HG03571 (cell line): Measurements from ENCODE around the gene MRTFB.
"Not testable (repeated sequence)": the region's sequence is repeated elsewhere in the genome, so short reads cannot be mapped to it uniquely, and the experiment has no call there.

ENCODE experiments used
- ATAC-seq: cut with Tn5 transposase; IDR thresholded peaks from one replicate; pipeline ENCODE4 v1.9.1; 2021; ENCODE audit not compliant: unreplicated experiment

Gene MRTFB

DNA sequence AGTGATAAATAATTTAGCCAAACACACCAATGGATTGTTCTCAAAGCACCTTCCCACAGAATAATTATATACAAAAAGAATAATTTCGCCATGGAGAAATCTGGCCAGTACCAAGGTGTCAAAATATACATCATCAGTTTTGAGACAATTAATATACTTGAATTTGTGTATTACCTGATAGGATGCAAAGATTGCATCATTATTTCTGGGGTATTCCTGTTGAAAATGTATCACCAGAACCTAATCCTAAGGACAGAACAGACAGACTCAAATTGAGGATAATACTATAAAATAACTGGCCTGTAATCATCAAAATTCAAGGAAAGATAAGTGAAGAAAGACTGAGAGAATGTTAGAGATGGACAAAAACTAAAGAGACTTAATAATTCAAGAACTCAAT, 111.9 kb downstream of the MRTFB start:
- ATAC-seq, result no peak

DNA sequence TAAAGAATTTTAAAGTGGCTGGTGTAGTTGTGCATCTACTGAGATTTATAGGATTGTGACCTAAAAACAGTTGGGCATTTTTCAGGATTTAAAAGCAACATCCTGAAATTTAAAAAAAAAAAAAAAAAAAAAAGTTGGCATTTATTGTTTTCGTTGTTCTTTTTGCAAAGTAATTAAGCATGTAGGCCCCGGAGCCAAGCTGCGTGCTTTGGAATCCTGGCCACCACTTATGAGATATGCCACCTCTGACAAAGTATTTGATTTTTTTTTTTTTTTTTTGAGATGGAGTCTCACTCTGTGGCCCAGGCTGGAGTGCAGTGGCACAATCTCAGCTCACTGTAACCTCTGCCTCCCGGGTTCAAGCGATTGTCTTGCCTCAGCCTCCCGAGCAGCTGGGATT, 112.8 kb downstream of the MRTFB start:
- not testable (repeated sequence) for ATAC-seq

DNA sequence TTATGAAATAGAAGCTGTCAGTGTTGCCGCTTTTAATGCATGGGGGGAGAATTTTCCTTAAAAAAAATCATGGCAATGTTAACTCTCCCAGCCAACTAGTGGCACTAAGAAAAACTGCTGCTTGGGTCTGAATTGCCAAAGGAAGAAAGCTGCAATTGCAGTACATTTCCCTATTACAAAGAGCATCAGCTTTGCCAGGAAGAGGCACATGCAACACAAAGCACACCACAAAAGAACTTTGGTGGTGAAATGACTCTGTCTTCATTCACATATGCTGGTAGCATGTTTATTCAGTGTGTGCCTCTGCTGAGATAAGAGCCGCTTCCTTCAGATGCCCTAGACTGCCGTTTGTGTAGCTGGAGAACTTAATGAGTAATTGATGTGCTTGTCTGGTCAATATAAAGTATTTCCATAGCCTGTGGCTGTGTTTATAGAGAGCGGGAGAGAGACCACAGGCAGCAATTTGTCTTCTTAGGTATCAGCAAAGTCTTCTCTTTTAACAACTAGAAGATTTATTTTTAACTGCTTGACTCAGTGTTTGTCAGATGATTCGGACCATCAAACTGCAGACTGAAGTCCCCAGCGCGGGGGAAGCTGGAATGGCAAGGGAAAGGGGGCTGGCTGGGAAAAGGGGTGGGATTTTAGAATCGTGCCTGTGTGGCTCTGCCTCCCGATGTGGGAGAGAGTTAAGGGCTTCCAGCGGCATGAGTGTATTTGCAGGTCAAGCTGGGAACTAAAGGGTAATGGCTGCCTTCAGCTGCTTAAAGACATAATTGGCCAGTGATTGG, 115.1 kb downstream of the MRTFB start:
- ATAC-seq, result no peak

DNA sequence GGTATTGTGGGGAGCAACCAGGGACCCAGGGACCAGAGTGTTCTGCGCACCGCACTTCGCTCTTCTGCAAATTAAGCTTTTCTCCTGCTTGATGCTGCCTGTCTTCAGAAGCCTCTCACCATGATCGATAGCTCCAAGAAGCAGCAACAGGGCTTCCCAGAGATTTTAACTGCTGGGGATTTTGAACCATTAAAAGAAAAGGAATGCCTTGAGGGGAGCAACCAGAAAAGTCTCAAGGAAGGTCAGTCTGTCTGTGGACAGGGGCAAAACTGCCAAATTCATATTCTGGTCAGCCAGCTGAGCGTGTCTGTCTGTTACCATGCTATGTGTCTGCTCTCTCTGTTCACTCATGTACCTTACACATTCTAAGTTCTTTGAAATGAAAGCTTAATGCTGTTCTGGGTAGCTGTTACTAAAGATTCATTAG, 115.7 kb downstream of the MRTFB start:
- ATAC-seq, result no peak

DNA sequence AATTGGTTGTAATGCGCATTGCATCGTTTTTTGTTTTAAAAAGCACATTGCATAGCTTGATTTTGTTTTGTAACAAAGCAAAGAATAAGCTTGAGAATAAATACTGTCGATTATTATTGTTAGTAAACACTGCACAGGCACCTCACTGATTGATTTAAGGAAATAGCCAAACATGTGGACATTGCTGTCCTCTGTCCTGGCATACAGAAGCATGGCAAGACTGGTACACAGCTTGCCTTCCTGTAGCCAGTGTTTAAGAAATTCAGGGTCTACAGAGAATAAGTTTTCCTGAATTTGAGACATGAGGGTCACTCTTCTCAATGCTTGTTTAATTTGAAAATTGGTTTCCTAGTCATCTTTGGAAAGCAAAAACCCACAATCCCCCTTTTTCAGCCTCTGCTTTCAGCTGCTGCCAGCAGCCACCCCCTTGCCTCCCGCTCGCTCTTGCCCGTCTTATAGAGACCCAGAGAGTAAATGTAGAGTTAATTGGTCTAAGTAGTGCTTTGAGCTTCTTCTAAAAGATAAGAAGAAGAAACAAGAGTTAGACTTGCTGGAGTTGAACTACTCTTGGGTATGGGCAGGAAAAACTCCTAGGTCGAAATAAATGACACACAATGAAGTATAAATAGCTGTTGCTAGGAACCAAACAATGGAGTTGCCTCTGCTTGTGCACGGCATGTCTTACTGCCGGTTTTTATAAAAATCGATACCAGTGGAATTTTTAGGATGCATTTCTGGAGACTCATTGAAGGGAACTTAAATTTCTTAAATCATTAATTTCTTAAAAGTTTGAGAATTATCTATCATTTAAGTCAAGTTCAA, 116.6 kb downstream of the MRTFB start:
- no peak for ATAC-seq

DNA sequence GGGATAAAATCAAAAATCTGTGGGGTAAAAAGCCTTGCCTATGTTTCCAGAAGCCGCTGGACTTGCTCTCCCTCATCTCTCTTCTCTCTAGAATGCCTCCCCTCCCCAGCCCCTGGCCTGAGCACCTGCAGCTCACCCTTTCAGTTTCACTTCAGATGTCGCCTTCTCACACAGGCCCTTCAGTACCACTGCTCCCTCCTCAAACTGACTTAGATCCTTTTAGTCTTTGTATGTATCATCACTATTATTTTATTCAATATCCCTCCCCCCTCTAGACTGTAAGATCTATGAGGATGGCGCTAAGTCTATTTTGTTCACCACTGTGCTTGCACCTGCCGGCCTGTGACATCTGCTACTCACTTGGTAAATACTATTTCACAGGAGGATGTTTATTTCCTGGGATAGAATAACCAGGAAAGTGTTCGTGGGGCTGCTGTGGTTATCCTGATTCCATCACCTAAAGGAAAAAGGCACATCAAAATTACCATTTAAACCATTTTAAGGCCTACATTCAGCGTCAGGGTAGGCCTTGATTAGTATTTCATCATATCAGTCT, 122.3 kb downstream of the MRTFB start:
- ATAC-seq, result peak; percentile 76

DNA sequence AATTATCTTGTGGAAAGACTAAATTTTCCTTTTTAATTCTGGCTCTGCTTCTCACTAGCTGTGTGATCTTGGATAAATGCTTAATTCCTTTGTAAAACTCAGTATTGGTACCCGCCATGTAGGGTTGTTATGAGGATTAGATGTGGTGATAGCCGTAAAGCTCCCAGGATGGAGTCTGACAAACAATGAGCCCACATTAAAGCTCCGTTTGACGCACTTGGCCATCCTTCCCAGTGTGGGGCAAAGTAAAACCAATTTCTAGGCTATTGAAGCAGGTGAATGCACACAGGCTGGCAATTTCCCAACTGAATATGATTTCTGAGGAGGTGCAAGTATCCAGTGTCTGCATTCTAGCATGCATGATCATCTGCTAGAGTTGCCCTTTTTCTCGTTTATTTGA, 123.6 kb downstream of the MRTFB start:
- ATAC-seq, result no peak

DNA sequence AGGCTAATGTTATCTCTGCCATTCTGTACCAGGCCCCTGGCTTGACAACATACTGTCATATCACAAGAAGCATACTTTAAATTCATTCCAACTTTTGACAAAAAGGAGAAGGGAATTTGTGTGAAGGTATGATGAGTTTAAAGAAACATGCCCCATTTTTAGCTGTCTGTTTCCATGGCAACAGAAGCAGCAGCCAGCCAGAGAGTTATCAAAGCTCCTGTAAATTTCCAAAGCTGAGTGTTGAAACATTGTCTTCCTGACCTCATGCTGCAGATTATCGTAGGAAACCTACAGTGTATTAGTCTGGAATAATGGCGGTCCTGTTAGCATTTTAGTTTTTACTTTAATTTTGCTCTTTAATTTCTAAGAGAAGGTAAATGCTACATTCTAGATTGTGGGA, 124.9 kb downstream of the MRTFB start:
- no peak for ATAC-seq

DNA sequence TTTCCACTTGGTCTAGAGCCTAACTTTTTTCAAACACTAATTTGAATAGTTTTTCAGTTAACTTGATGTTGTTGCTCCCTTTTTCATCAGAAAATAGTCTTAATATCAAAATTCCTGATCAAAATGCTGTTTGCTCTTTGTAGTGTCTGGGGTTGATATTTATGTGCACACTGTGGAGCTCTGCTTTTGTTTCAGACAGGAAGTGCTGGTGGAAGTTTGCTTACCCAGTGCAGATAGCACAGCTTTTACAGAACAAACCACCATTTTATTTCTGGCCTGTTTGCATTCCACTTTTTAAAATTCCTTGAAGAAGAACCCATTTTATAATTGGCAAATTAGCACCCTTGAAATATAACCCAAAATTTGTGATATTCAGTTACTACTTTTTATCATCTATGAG, 125.4 kb downstream of the MRTFB start:
- no peak for ATAC-seq

DNA sequence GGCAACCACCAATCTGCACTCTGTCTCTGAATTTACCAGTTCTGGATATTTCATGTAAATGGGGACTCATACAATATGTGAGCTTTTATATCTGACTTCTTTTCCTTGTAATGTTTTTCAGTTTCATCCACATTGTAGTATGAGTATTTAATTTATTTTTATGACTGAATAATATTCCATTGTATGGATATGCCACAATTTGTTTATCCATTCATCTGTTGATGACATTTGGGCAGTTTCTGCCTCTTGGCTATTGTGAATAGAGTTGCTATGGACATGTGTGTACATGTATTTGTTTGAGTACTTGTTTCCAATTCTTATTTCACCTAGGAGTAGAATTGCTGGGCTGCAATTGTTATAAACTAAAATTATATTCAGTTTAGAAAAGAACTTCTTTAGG, 126.9 kb downstream of the MRTFB start:
- no peak for ATAC-seq

DNA sequence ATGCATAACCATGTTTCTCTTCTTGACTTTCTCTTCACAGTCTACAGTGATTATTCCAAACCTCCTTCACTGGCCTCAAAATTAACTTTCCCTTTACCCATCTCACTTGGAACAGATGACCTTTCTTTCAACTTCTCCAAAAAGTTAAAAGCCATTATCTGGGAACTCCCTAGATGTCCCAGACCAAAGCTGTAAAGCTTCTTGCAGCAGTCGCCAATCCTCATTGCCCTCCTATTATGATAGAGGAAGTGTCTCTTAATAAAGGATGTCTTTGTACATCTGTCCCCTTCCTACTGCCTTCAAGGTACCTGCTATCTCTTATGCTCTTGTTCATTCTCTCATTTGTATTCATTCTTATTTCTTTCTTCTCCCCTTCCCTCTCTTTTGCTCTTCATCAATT, 127.5 kb downstream of the MRTFB start:
- no peak for ATAC-seq

DNA sequence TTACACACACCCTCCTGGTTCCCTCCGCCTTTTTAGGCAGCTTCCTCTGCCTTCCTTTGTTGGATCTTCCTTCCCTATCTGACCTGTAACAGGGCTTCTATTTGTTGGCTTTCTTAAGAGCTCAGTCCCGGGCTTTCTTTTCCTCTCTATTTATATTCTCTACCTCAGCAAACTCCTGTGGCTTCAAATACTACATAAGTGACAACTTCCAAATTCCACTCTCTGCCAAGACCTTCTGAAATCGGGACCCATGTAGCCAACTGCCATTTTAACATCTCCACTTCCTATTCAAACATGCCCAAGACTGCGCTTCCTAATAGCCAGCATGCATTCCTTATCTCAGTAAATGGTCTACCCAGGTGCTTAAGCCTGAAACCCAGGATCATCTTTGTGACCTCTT, 128.1 kb downstream of the MRTFB start:
- ATAC-seq, result no peak

DNA sequence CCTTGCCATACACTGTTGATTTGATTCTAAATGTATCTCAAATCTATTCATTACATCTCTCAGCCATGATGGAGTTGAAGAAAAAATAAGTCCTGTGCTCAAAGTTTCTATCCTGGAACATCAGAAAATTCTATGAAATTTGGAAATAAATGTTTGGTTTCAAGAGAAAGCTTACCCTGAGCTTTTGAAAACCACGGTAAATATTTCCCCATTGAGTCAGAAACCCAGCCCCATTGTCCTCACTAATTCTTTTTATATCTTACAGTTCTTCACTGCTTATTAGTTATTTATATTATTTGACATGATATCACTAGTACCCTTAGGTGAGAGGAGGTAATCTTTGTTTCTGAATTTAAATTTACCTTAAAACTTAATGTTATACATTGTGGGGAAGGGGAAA, 128.5 kb downstream of the MRTFB start:
- ATAC-seq, result no peak

DNA sequence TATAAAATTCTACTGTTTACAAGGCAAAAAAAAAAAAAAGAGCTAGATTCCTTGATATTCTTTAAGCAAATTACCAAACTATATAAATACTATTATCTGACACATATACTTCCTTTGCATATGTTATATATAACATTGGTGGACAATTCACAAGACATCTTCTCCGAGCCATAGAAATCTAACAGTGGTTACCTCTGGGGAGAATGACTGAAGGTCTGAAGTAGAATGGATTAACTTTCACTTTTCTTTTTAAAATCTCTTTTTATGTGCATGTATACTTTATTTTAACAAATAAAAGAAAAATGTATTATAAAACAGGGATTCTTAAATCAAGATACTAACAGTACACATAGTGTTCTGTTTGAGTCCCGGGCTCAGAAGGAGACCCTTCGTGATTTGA, 131.0 kb downstream of the MRTFB start:
- no peak for ATAC-seq

DNA sequence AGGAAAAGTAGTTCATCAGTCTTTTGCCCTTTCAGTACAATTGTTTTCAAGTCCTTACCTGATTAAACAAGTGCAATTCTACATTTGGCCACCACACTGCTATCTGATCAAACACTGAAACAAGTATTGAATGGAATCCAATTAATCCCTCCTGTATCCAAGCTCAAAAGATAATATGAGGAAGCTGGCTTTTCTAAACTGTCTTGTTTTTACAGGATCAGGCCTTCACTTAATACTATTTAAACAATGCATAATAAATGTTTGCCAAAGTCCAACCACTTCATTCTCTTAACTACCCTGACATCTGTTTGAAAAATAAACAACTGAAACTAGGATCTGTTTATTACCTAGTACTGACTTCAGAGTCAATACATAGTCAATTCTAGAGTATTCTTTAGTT, 131.6 kb downstream of the MRTFB start:
- ATAC-seq, result no peak

DNA sequence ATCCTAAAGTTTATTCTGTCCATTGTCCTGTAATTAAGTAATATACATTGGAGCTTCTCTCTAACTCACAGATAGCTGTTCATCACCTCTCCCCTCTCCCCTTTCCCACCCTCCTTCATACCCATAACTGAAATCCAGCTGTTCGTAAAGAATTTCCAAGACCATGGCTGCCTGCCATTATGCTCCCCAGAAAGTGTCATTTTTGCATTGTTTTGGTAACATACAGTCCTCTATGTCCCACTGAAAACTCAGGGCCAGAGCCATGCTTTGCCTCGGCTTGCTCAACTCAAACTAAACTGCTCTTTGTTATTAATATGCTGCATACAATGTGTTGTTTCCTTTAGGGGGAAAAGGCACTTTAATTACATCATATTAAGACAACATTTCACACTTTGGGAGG, 132.0 kb downstream of the MRTFB start:
- ATAC-seq, result no peak

DNA sequence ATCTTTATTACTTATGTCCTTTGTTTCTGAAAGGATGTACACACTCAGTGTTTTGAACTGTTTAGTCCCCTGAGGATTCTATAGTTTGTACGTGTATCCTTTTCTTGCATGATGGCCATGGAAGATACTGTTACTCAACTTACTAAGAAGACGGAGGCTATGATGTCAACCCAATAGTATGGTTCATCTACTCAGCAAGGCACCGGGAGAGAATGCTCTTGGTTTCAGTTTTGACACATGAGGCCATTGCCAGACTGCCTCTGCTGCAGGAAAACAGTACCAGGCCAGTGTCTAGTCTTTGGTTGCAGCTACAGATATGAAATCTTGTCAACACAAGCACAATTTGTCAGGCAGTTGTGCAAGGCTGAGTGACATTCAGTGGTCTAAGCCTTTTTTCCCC, 134.5 kb downstream of the MRTFB start:
- no peak for ATAC-seq

DNA sequence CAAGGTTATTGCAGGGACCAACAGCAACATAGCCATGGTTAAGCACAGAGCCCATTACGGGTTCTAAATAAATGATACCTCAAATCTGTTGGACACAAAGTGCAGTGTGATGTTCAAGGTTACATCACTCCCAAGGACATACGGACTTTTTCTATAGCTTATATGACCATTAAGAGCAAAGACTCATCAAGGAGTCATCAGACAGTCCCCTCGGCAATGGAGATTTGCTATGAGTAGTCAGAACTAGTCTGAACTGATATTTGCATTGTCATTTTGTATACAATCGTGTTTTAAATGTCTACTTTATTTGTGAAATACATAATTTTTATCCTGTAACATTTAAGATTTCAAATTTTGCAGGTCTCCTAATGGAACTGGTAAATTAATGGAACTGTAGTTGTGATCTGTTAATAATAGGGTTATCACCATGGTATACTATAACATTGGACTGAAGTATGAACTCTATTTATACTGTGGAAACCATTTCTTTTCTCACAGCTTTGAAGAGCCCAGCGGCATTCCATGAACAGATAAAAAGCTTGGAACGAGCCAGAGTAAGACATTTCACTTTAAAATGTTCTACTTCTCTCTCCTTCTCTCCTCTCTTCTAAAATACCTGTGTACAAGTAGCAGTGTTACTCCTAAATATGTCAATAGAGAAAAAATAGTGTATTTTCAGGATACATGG, 140.9 kb downstream of the MRTFB start:
- no peak for ATAC-seq

DNA sequence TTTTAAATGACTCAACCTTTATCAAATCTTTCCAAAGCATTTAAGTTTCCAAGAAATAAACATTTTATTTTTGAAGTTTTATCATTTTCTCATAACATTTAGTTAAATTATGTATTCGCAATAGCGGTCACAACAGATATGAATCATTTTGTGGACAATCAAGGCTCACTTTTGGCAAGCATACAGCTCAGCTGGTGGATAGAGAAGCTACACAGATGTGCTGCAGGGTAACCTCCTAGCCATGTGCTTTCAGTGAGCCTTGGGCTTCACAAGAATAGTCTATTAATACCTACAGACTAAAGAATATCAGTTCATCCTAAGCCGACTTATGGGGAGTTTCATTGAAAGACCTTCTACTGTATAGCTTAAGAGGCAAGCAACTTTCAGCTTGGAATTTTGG, 144.8 kb downstream of the MRTFB start:
- ATAC-seq, result no peak

DNA sequence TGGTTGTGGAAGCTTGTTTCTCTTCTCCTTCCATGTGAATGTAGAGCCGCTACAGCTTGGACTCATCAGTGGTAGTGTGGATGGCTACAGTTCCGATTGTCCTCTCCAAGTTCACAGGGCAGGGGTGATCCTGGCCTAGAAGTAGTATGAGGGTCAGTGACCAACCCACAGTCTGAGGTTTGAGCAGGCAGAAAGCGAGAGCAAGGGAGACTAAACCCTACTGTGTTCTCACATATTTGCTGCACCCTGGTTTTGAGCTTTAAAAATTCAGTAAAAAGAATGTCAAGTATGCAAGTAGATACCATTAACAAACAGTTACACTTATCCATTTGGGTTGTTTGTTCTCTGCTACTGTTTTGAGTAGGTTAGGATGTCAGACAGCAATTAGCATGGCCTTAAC, 148.9 kb downstream of the MRTFB start:
- no peak for ATAC-seq

DNA sequence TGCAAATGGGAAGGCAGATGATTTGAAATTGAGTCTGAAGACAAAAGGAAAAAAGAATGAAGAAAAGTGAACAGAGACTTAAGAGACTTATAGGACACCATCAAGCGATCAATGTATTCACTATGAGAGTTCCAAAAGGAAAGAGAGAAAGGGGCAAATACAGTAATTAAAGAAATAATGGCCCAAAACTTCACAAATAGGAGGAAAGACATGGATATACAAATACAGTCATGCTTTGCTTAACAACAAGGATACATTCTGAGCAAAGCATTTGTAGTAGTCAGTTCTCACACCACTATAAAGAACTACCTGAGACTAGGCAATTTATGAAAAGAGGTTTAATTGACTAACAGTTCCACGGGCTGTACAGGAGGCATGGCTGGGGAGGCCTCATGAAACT, 152.5 kb downstream of the MRTFB start:
- no peak for ATAC-seq

DNA sequence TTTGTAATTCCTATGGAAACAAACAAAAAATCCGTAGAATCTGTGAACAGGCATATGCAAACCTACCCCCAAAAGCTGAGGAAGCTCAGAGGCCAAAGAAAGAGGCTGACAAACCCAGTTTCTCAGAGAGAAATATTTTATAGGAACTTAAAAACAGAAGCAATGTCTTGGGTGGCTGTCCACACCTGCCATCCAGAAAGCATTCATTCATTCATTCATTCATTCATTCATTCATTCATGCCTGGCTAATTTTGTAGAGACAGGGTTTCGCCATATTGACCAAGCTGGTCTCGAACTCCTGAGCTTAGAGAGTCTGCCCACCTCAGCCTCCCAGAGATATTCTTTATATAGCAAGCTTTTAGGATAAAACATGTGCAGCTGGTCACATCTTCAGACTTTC, 154.3 kb downstream of the MRTFB start:
- no peak for ATAC-seq
